Mammary epithelial cell (primary cell): Measurements from ENCODE around the gene BRCA1.

Experiments
- EZH2 ChIP-seq: IDR thresholded peaks from 2 replicates; pipeline ENCODE4 v1.6.1; 2012; ENCODE audit warnings: low read length, inconsistent platforms, borderline replicate concordance
- TF ChIP-seq, protein P1 (sequence below), 2 donors: IDR thresholded peaks in 1 of 2; conservative IDR thresholded peaks in 1 of 2; 2 replicates each; pipeline ENCODE4 v1.5.1; 2011 to 2012; ENCODE audit warnings: inconsistent platforms in 2 of 2, low read length in 2 of 2, mild to moderate bottlenecking in 2 of 2, control low read depth in 1 of 2, low read depth in 1 of 2; ENCODE audit not compliant: insufficient read depth in 1 of 2; ENCODE audit errors: extremely low read depth in 1 of 2

DNA sequence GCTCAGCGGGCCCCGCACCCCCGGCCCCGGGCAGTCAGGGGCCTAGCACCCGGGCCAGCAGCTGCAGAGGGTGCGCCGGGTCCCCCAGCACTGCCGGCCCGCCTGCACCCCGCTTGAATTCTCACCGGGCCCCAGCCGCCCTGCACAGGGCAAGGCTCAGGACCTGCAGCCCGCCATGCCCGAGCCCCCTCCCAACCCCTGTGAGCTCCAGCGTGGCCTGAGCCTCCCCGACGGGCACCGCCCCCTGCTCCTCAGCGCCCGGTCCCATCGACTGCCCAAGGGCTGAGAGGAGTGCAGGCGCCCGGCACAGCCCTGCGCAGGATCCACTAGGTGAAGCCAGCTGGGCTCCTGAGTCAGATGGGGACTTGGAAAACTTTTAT is 1.7 kb upstream of the BRCA1 start:
- TF ChIP-seq, protein P1, sequence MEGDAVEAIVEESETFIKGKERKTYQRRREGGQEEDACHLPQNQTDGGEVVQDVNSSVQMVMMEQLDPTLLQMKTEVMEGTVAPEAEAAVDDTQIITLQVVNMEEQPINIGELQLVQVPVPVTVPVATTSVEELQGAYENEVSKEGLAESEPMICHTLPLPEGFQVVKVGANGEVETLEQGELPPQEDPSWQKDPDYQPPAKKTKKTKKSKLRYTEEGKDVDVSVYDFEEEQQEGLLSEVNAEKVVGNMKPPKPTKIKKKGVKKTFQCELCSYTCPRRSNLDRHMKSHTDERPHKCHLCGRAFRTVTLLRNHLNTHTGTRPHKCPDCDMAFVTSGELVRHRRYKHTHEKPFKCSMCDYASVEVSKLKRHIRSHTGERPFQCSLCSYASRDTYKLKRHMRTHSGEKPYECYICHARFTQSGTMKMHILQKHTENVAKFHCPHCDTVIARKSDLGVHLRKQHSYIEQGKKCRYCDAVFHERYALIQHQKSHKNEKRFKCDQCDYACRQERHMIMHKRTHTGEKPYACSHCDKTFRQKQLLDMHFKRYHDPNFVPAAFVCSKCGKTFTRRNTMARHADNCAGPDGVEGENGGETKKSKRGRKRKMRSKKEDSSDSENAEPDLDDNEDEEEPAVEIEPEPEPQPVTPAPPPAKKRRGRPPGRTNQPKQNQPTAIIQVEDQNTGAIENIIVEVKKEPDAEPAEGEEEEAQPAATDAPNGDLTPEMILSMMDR (conservative IDR thresholded peaks at IDR 0.05 in 1 of 2, IDR thresholded peaks at IDR 0.05 in 1 of 2; ENCODE audit: extremely low read depth in 1 of 2, insufficient read depth in 1 of 2, low read depth in 1 of 2, low read length in 2 of 2): no peak
- no peak for TF ChIP-seq EZH2
